ENCODE data around the gene ACSBG1.
A peak's percentile ranks its signal among the peaks of the same experiment; 100 is the strongest.

ACSBG1 gene

DNA sequence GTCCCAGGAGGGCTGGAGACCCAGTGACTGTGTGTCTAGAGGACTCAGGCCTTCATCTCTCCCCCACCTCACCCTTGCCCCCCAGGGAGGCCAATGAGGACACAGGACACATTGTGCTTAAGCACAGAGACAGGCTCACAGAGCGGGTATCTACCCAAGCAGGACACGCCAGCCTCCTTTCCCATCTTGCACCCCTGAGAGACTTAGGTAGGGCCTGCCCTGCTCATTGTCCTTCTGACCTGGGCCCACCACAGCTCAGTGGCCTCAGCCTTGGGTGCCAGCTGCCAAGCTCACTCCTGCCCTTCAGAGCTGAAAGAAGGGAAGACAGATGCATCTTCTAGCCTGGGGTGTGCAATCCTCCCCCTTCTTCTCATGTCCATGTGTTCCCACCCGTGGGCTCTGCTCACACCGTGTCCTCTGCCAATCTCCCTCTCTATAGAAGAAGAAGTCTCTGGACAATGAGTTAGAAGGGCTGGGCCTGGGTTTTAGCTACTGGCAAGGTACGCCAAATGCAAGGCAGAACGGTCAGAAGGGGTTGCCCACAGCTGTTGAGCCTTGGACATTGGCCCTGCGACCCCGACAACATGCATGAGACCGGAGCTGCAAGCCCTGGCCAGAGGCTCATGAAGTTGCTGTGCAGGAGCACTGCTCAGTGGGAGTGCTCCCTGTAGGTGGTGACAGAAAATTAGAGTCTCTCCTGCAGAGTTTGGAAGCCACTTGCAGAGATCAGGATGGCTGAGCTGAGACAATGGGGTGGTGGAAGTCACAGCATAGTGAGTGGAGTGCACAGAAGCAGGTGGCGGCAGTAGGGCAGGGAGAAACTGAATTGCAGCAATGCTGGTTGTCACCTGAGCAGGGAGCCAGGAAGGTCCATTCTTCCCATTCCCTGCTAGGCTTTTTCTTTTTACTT is 32.8 kb downstream of the ACSBG1 start:
- DNase-seq, result no peak

DNA sequence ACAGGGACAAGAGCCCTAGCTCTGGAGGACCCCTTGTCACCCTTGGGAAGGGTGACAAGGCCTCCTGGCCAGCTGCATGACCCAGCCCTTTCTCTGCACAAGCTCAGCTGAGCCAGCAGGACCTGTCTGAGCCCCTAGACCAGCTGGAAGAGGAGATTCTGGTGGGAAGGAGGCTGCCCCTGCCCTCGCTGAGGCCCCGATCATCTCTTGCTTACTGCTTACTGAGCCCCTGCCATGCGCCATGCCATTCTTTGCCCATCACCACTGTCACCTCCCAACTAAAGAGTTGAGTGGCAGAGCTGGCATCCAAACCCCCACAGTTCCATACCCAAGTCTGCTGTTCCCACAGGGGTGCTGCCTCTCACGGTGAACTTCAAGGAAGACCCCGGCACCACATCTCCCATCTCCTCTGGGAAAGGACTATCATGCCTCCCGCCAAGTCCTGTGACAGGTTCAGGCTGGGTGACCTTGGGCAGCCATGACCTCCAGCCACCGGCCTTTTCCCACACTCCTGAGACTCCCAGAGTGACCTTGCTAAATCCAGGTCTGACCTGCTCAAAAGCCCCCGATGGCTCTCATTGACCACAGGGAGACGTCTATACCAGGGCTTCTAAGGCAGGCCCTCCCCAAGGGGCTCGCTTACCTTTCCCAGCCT is 34.0 kb downstream of the ACSBG1 start:
- DNase-seq, result no peak

DNA sequence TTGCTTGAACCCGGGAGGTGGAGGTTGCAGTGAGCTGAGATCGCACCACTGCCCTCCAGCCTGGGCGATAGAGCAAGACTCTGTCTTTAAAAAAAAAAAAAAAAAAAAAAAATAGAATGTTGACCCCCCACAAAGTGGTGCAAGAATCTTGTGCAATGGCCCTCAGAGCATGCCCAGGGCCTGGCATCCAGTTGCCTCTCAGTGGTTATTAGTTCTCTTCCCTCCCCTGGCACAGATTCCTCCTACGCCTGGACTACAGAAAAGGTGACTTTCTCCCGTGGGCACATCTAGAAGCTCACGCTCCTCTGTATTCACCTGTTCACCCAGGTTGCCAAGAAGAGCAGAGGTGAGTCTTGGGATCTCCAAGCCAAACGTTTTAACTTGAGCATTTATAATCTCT is 36.7 kb downstream of the ACSBG1 start:
- no peak for DNase-seq

DNA sequence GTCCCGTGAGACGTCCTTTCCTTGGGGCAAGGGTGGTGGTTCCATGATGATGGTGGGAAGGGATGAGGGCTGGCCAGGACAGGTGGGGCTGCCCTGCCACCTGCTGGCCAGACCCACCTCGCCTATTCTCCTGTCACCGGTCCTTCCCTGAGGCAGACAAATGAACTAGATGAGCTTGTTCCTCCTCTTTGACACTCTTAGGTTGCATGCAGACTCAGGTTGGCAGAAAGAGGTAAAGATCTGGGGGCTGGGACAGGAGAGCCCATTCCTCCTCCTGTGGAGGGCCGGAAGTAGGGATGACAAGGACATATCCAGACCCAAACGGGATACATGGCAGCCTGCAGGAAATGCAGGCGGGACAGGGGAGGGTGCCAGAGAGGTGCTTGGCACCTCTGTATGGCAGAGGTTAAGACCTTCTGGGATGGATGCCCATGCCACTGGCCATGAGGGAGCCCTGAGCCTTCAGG is 38.6 kb downstream of the ACSBG1 start:
- peak; percentile 20 for DNase-seq

DNA sequence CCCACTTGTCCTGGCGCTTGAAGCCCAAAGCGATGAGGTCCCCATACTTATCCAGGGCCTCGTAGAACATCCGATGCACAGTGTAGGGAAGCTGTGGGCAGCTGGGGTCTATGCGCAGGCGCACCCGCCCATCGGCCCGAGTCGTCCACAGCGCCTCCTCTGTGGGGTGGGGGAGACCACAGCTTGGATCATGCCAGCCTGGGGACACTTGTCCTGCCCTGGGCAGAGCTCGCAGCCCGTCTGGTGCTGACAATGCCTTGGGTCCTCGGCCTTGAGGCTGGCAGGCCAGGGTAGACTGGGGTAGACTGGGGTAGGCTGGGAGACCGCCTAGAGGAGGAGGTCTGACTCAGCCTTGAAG is 39.8 kb downstream of the ACSBG1 start:
- DNase-seq, result no peak

DNA sequence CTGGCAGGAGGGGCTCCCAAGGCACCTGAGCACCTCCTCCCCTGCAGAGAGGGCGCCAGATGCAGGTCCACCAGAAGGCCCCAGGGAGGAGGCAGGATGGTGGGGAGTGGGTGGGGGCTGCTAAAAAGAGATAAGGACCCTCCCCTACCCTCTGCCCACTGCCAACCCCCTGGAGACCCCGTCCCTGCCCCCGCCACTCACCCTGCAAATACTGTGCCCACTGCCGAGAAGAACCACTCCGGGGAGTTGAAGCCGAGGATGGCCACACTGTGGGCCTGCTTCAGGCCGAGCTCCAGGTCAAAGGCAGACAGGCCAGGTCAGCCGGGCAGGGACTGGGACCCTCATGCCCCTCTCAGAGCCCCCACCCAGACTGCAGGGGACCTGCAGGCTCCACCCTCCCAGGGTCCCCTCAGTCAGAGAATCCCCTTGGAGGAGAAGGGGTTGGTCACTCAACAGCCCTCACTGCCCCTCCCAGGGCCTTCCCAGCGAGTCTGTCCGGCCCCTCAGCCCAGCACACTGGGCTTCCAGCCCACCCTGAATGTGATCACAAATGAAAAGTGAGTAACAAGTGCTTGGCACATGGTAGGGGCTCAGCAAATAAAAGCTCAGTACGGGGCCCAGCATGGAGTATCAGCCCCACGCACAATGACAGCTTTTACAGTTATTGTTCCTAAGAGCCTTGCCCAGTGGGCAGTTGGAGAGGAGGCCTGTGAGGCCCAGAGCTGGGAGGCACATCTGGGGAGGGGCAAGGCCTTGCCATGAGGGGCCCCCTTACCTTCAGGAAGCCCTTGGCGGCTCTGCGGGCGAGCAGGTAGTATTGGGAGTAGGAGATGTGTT is 40.4 kb downstream of the ACSBG1 start:
- DNase-seq, result no peak

DNA sequence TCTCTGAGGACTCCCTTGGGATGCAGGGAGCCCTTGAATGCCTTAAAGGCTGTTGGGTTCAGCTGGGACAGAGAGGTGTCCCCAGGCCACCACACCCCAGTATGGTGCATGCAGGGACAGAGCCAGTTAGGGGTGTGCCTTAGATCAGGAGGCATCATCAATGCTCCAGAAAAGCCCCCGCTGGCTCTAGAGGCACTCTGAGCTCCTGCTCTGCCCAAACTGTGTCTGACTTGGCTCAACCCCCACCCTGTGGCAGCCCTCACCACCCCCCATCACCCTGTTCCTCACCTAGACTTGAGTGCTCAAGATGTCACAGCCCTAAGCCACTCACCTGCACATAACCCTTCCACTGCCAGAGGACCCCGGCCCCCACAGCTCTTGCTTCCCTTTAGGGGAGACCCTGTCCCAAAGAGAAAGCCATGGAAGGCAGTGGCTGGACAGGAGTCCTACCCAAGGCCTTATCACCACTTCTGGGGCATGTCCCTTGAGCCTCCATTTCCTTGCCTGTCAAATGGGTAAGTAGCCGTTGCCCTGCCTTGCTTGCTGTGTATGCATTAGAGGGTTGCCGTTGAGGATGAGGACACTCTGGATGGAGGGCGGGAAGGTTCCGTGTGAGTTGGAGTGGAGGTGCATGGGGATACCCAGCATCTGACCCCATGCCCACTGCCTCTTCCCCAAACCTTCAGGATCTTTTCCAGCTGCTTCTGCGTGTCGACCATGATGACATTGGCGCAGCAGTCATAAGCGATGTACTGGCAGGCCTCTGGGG is 41.4 kb downstream of the ACSBG1 start:
- no peak for DNase-seq

DNA sequence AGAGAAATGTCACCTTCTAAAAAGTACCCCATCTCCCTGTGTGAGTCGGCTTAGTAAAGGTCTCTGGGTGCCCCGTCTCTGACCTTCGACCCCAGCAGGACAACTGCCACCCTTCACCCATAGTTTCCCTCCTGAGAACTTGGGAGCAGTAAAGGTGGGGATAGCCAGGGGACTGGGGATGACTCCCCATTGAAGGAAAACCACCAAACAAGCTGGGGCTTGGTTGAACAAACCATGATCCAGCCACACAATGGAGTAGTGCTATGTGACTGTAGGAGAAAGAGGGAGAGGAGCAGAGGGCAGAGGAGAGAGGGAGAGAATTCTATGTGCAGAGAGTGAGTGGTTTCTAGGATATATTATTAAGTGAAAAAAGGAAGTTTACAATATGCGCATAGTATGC is 51.5 kb downstream of the ACSBG1 start:
- DNase-seq, result no peak

DNA sequence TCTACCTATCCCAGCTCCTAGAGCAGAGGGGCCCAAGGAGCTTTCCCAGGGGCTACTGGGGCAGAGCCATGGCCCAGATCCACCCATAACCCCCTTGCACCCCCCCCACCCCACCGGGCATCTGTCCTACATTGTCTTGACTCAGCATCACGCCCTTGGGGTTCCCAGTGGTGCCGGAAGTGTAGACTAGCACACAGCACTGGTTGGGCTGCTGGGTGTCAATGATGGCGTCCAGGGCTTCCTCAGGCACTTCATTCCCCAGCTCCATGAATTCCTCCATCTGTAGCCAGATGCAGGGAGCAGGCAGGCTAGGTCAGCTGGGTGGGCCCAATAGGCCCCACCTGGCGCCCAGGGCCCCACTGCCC is 52.0 kb downstream of the ACSBG1 start:
- no peak for DNase-seq

DNA sequence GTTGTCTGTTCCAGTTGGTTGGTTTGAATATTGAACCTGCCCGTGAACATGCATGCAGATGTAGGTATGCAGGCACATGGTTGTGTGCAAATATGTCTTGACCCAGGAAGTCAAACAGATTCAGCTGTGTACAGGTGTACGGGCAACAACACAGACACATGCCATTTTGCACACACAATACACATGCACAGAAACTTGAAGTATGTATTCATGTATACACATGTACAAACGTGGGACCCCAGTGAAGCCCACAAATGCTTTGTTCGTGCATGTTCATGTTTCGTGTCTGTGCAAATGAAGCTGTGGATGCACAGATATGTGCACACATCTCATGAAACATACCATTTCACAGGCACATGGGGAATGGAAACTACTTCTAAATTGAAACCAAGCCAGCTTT is 54.5 kb downstream of the ACSBG1 start:
- DNase-seq, result no peak

DNA sequence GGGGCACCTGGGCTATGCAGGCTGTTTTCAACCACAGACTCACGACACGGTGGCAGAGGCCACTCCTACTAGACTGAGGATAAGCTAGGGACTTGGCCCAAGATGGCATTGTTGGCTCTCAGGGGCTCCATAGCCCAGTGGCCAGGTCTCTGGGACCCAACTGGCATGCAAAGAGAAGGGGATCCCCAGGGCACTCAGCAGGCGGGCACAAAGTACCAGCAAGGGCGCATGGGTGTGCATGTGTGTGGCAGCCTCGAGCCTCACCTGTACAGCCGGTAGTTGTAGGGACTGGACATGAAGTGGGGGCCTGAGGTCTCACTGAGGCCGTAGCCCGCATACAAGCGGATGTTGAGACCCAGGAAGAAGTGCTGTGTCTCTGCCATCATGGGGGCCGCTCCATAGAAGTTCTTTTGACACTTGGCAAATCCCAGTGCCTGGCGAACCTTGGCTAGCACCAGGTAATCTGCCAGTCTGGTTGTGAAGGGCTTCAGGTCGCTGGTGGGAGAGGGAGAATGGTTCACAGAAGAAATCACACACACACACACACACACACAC is 55.0 kb downstream of the ACSBG1 start:
- no peak for DNase-seq

DNA sequence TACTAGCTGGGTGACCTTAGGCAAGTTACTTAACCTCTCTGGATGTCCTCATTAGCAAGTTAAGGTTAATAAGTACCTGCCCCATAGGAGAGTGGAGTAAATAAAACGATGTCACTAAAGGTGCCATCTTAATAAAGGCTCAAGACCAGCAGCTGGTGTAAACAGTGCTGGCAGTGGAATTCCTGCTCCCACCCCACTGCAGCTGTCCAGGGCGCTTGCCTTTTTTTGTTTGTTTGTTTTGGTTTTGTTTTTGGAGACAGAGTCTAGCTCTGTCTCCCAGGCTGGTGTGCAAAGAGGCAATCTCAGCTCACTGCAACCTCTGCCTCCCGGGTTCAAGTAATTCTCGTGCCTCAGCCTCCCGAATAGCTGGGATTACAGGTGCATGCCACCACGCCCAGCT is 56.3 kb downstream of the ACSBG1 start:
- DNase-seq, result no peak

DNA sequence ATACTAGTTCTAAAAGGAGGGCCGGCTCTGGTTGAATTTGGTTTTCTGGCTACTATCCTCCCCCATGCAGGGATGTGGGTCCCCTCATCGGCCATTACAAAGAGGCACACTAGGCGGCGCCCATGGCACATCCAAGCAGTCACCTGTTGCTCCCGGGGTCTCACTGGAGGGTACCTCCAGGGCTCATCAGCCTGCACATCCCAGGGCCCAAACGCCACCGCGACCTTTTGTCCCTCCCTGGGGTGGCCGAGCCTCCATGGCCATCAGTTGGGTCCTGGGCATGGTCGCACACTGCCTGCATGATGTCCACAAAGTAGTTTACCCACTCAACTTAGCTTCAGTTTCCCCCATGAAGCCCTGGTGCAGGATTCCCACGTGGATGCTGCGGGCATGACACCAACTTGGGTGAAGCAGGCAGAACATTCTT is 56.9 kb downstream of the ACSBG1 start:
- DNase-seq, result peak; percentile 9

DNA sequence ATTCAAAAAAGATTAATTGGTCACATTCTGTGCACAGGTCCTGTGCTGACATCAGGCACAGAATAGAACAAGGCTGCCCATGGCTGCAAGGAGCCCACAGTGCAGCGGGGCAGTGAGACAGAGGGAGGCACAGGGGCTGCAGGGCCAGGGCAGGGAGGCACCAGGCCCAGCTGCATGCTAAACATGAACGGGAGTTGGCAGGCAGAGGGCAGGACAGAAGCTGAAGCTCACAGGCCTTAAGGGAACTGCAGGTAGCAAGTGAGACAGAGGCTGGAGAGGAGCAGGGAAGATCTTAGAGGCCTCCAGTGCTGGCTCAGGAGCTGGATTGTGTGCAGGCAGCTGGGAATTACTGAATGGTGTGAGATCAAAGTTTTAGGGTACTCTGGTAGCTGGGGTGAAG is 59.0 kb downstream of the ACSBG1 start:
- no peak for DNase-seq

DNA sequence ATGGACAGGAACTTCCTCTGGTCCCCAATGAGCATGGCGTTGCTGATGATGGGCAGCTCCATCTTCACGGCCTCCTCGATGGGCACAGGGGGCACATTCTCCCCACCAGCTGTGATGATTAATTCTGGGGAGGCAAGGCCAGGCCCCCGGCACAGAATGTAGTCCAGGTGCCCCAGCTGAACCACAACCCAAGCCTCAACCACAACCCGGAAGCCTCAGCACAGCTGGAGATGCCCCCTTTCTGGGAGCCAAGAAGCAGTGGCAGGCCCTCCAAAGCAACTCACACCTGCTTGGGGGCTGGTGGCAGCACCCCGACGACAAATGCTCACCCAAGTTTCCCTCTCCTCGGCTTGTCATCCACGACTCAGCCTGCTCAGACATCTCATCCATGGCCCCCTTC is 60.0 kb downstream of the ACSBG1 start:
- DNase-seq, result no peak

DNA sequence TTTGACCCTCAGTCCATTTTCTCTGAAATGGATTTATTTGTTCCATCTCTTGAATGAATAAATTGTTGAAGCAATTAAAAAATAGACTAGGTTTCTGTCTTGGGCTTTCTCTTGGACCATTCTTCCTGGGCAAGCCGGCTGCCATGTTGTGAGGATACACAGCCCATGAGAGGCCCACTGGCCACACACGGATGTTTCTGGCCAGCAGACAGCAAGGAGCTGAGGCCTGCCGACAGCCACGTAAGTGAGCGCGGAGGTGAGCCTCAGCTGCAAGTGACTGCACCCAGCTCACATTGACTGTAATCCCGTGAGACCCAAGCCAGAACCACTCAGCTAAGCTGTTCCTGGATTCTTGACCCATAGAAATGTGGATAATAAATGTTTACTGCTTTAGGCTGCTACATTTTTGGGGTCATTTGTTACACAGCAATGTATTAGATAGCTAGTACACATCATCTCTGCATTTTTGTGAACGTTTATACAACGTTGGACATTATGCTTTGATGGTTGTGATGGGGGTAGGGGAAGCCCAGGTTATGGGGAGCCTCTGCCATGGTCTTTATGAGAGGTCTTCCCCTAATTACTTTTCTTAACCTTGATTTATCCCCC is 62.4 kb downstream of the ACSBG1 start:
- no peak for DNase-seq

DNA sequence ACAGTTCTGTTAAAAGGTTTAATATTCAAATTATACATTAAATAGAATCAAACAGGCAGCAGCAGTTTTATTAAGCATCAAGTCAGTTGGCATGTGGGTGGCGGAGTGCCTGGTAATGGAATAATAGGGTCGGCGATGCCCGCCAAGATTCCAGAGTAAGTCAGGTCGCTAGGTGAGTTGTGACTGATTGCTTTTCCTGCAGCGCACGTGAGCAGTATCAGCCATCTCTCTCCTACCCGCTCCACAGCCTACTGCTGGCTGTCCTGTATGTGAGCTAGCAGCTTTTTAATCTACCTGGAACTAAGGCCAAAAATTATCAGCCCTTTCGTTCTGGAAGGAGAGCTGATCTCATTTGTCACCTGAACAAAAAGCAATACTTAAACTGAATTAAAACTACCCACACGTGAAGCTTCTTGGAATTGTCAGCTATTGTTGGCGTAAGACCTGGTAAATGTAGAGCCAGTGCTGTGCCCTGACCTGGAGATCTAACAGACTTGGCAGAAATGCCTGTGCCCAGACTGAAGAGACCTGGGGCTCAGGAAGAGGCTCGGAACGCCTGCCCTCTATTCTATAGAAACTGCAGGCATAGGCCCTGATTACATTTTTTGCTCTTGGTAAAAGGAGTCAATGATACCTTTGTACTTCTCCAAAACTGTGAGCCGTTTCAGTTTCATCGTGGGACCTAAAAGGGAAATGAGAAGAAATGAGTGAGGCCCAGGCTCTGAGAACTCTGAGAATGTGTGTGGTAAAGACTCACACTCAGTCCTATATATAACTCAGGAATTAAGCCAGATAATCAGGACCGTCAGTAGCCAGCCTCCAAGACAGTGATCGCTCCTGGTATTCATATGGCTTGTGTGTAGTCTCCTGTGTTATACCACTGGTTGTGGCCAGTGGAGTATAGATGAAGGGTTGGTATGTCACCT is 63.3 kb downstream of the ACSBG1 start:
- no peak for DNase-seq

DNA sequence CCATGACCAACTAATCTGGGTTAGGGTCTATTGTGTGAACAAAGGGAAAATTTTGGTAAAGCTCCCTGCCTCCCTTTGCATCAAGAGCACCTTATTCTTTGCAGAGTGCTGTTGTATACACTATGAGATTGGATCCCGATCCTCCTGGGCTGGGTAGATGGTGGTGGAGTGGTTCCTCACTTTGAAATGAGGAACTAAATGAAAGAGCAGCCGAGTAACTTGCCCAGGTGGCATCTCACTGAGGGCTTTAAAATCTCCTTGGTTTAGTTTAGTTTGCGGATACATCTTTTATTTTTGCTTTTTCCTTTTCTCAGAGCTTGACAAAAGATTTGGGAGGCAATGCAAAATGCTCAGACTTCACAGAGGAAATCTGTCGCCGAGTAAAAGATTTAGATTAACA is 65.8 kb downstream of the ACSBG1 start:
- no peak for DNase-seq

DNA sequence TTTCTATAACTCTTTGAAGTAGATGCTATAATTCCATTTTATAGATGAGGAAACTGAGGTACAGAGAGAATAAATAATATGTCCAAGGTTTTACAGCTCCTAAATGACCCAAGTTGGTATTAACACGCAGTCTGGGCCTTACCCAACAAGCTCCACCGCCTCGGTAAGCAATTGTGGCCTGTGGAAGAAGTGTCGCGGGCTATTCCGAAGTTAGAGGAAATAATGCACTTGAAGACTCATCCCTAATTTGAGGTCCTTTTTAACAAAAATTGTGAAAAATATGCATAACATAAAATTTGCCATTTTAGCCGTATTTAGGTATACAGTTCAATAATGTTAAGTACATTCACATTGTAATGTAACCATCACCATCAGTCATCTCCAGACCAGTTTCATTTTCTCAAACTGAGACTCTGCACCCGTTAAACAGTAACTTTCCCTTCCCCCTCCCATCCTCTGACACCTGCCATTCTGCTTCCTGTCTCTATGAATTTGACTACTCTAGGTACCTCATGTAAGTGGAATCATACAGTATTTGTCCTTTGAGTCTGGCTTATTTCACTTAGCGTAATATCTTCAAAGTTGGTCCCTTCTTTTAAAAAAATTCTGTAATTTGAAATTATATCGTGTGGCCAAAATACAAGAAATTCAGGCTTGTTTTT is 67.0 kb downstream of the ACSBG1 start:
- DNase-seq, result no peak

DNA sequence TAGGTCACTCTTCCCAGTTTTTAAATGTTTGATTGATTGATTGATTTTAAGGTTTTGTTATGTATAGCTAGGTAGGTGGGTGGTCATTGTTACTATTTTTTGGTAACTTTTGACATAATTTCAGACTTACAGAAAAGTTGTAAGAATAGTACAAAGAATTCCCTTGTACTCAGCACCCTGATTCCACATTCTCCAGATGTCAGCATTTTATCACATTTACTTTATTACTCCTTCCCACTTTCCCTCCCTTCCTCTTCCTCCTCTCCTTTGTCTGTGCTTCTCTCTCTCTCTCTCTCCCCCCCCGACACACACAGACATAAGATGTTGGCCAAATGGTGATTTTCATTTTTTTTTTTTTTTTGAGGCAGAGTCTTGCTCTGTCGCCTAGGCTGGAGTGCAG is 70.4 kb downstream of the ACSBG1 start:
- DNase-seq, result no peak
